NK-92 treated with Interleukin-12 subunit alpha and Interleukin-12 subunit beta, amount 100 ng/mL, for 24 hours (cell line): ENCODE data around the gene PKD1.

Source experiments
- DNase-seq: peaks from one replicate; lab custom pipeline; 2025; lab: John Stamatoyannopoulos, UW

PKD1 gene

GRCh38 chr16:2046893-2047329, 88.8 kb downstream of the PKD1 start:
- no peak for DNase-seq

- no peak for DNase-seq
Measured at GRCh38 chr16:2045965-2046892, 89.5 kb downstream of the PKD1 start.

- no peak for DNase-seq
Measured at GRCh38 chr16:2044541-2044940, 91.2 kb downstream of the PKD1 start.

GRCh38 chr16:2043667-2044451, 91.8 kb downstream of the PKD1 start:
- no peak for DNase-seq

- DNase-seq = no peak
Measured at GRCh38 chr16:2042986-2043666, 92.6 kb downstream of the PKD1 start.

- no peak for DNase-seq
Measured at GRCh38 chr16:2042171-2042985, 93.3 kb downstream of the PKD1 start.

GRCh38 chr16:2040787-2041522, 94.7 kb downstream of the PKD1 start:
- no peak for DNase-seq

- no peak for DNase-seq
Measured at GRCh38 chr16:2040041-2040786, 95.5 kb downstream of the PKD1 start.

GRCh38 chr16:2039274-2040031, 96.2 kb downstream of the PKD1 start:
- DNase-seq = no peak
